Trophoblast cell (in vitro differentiated cells and primary cell): Measurements from ENCODE around the gene ZNF780B.

Source experiments
- DNase-seq, 2 donors: peaks; one replicate each; pipeline ENCODE4 v3.0.0-alpha.2; 2016
- H2AFZ ChIP-seq: 2 replicates; pipeline ENCODE4 v1.6.1; 2013; ENCODE audit warnings: low read length, moderate library complexity, mild to moderate bottlenecking; ENCODE audit not compliant: insufficient read depth, poor library complexity
- H2AK5ac ChIP-seq: 2 replicates; pipeline ENCODE4 v1.6.1; 2013; ENCODE audit warnings: mild to moderate bottlenecking, low read length
- H2BK120ac ChIP-seq: 2 replicates; pipeline ENCODE4 v1.6.1; 2013; ENCODE audit warnings: low read length, mild to moderate bottlenecking, moderate library complexity; ENCODE audit not compliant: insufficient read depth, poor library complexity
- H2BK12ac ChIP-seq: 2 replicates; pipeline ENCODE4 v1.6.1; 2013; ENCODE audit warnings: mild to moderate bottlenecking, low read length, moderate library complexity
- H2BK5ac ChIP-seq: 2 replicates; pipeline ENCODE4 v1.6.1; 2013; ENCODE audit warnings: low read length, low read depth, moderate library complexity, mild to moderate bottlenecking; ENCODE audit not compliant: poor library complexity
- H3K14ac ChIP-seq: 2 replicates; pipeline ENCODE4 v1.6.1; 2013; ENCODE audit warnings: mild to moderate bottlenecking, low read length
- H3K18ac ChIP-seq: 2 replicates; pipeline ENCODE4 v1.6.1; 2013; ENCODE audit warnings: mild to moderate bottlenecking, low read length
- H3K23ac ChIP-seq: 2 replicates; pipeline ENCODE4 v1.6.1; 2013; ENCODE audit warnings: low read length
- H3K27ac ChIP-seq: 2 replicates; pipeline ENCODE4 v1.5.1; 2013; ENCODE audit warnings: low read depth, mild to moderate bottlenecking, inconsistent platforms, low read length, moderate library complexity
- H3K27me3 ChIP-seq: 2 replicates; pipeline ENCODE4 v1.6.1; 2013; ENCODE audit warnings: inconsistent platforms, mild to moderate bottlenecking, low read length, moderate library complexity; ENCODE audit not compliant: insufficient read depth
- H3K36me3 ChIP-seq, 2 experiments: 1 replicate in 1 of 2; 2 replicates in 1 of 2; pipeline ENCODE4 v1.6.1; 2013; ENCODE audit warnings: low read length in 2 of 2, mild to moderate bottlenecking in 2 of 2, moderate library complexity in 1 of 2; ENCODE audit not compliant: insufficient read depth in 2 of 2, control insufficient read depth in 1 of 2
- H3K4ac ChIP-seq: 2 replicates; pipeline ENCODE4 v1.6.1; 2013; ENCODE audit warnings: low read depth, mild to moderate bottlenecking, low read length, moderate library complexity
- H3K4me1 ChIP-seq, 2 experiments: 1 replicate in 1 of 2; 2 replicates in 1 of 2; pipeline ENCODE4 v1.6.1; 2013; ENCODE audit warnings: low read length in 2 of 2, mild to moderate bottlenecking in 2 of 2, moderate library complexity in 1 of 2; ENCODE audit not compliant: insufficient read depth in 2 of 2, control insufficient read depth in 1 of 2
- H3K4me2 ChIP-seq: 2 replicates; pipeline ENCODE4 v1.6.1; 2013; ENCODE audit warnings: inconsistent platforms, mild to moderate bottlenecking, low read length, moderate library complexity
- H3K4me3 ChIP-seq: 2 replicates; pipeline ENCODE4 v1.5.1; 2013; ENCODE audit warnings: mild to moderate bottlenecking, low read depth, low read length, inconsistent platforms
- H3K79me1 ChIP-seq: one replicate; pipeline ENCODE4 v1.6.1; 2013; ENCODE audit warnings: low read length
- H3K79me2 ChIP-seq: 2 replicates; pipeline ENCODE4 v1.6.1; 2013; ENCODE audit warnings: low read length, mild to moderate bottlenecking; ENCODE audit not compliant: control insufficient read depth, insufficient read depth, poor library complexity
- H3K9ac ChIP-seq: 2 replicates; pipeline ENCODE4 v1.6.1; 2013; ENCODE audit warnings: mild to moderate bottlenecking, low read length
- H3K9me3 ChIP-seq: 2 replicates; pipeline ENCODE4 v1.6.1; 2013; ENCODE audit warnings: low read depth, mild to moderate bottlenecking, control low read depth, inconsistent platforms, low read length; ENCODE audit not compliant: insufficient read depth
- H4K12ac ChIP-seq: 2 replicates; pipeline ENCODE4 v1.6.1; 2013; ENCODE audit warnings: low read depth, mild to moderate bottlenecking, low read length, moderate library complexity
- H4K8ac ChIP-seq: 2 replicates; pipeline ENCODE4 v1.6.1; 2013; ENCODE audit warnings: low read depth, mild to moderate bottlenecking, low read length, moderate library complexity
- H4K91ac ChIP-seq: one replicate; pipeline ENCODE4 v1.6.1; 2013; ENCODE audit warnings: low read depth, mild to moderate bottlenecking, low read length, moderate library complexity
- WGBS: extraction: QIAGEN DNeasy Blood & Tissue Kit; methylation state at CpG from one replicate; pipeline ENCODE4 v1.1.7; 2013; ENCODE audit warnings: missing lambda C conversion rate; ENCODE audit not compliant: insufficient read length, insufficient coverage; ENCODE audit errors: extremely low coverage; 5-methylcytosine and 5-hydroxymethylcytosine counted together

The ZNF780B gene

GRCh38 chr19:40093416-40093815 is 37.4 kb upstream of the ZNF780B start:
- Histone ChIP-seq H3K14ac (no peak overlapping the region), H3K23ac (no peak overlapping the region), H3K27ac (no peak overlapping the region), H4K8ac (no peak overlapping the region), H3K4me2 (no peak overlapping the region), H3K4ac (no peak overlapping the region), H4K12ac (no peak overlapping the region), H3K18ac (no peak overlapping the region), H2BK5ac (no peak overlapping the region), H3K79me1 (peaks cover 7% of the 10 kb centered on the region), H3K4me1 (peaks cover 0 to 3% of the 10 kb centered on the region in 2 experiments), H3K27me3 (no peaks in the 10 kb centered on the region), H2AK5ac (no peak overlapping the region), H3K36me3 (no peaks in the 10 kb centered on the region), H2BK12ac (no peak overlapping the region), H3K9me3 (no peaks in the 10 kb centered on the region), H2AFZ (no peak overlapping the region), H4K91ac (no peak overlapping the region), H3K4me3 (no peak overlapping the region), H2BK120ac (no peak overlapping the region), H3K9ac (no peak overlapping the region), H3K79me2 (peaks cover 5% of the 10 kb centered on the region)
- WGBS, result no CpG with 5 or more reads among the region's 1 CpG
- DNase-seq, result no peak

- Histone ChIP-seq H3K9ac (no peak overlapping the region), H3K4me2 (peak overlapping the region; percentile 92), H4K8ac (no peak overlapping the region), H3K18ac (no peak overlapping the region), H2BK12ac (no peak overlapping the region), H2AK5ac (no peak overlapping the region), H3K9me3 (no peaks in the 10 kb centered on the region), H3K23ac (no peak overlapping the region), H3K27ac (peak overlapping the region; percentile 36), H3K27me3 (no peaks in the 10 kb centered on the region), H3K4me3 (no peak overlapping the region), H3K4me1 (peaks cover 0 to 3% of the 10 kb centered on the region in 2 experiments), H4K12ac (no peak overlapping the region), H3K36me3 (no peaks in the 10 kb centered on the region), H3K4ac (no peak overlapping the region), H4K91ac (no peak overlapping the region), H3K79me2 (peaks cover 5% of the 10 kb centered on the region), H3K14ac (no peak overlapping the region), H2BK120ac (no peak overlapping the region), H2BK5ac (no peak overlapping the region), H2AFZ (no peak overlapping the region), H3K79me1 (peaks cover 7% of the 10 kb centered on the region)
- DNase-seq, result no peak
- WGBS, result no CpG with 5 or more reads among the region's 10 CpGs
Measured at GRCh38 chr19:40091205-40092129, 35.4 kb upstream of the ZNF780B start.

GRCh38 chr19:40090241-40091204 is 34.5 kb upstream of the ZNF780B start, which contains the start of gene ZNF780A:
ZNF780A (minus strand) TSS chr19:40090943; CDS start chr19:40084753, 6,190 bp downstream.
- Histone ChIP-seq H3K23ac (no peak within 1 kb of the TSS), H3K4me2 (peak within 1 kb of the TSS; percentile 92), H3K9ac (peak within 1 kb of the TSS; percentile 73), H2BK5ac (peak within 1 kb of the TSS; percentile 78), H3K4ac (peak within 1 kb of the TSS; percentile 22), H2AFZ (peak within 1 kb of the TSS; percentile 76), H2AK5ac (peak within 1 kb of the TSS; percentile 7), H4K91ac (peak within 1 kb of the TSS; percentile 65), H3K4me1 (peaks cover 0 to 3% of the 10 kb centered on the region in 2 experiments), H3K18ac (peak within 1 kb of the TSS; percentile 71), H2BK120ac (peak within 1 kb of the TSS; percentile 60), H4K12ac (peak within 1 kb of the TSS; percentile 61), H4K8ac (peak within 1 kb of the TSS; percentile 90), H3K79me1 (peaks cover 7% of the 10 kb centered on the region), H3K9me3 (no peaks in the 10 kb centered on the region), H3K14ac (peak within 1 kb of the TSS; percentile 70), H3K36me3 (no peaks in the 10 kb centered on the region), H2BK12ac (no peak within 1 kb of the TSS), H3K27ac (peak within 1 kb of the TSS; percentile 78), H3K4me3 (peak within 1 kb of the TSS; percentile 84), H3K79me2 (peaks cover 5% of the 10 kb centered on the region), H3K27me3 (no peaks in the 10 kb centered on the region)
- WGBS, result no CpG with 5 or more reads among the region's 47 CpGs
- peak; percentile 62 to 70 for DNase-seq

- Histone ChIP-seq H3K9ac (no peak overlapping the region), H2AFZ (no peak overlapping the region), H2BK5ac (no peak overlapping the region), H3K4me1 (peaks cover 3% of the 10 kb centered on the region in 2 experiments), H3K4me3 (no peak overlapping the region), H4K91ac (no peak overlapping the region), H2BK12ac (no peak overlapping the region), H3K79me1 (peaks cover 7% of the 10 kb centered on the region), H4K12ac (no peak overlapping the region), H3K4me2 (peak overlapping the region; percentile 92), H3K79me2 (peaks cover 5% of the 10 kb centered on the region), H2AK5ac (no peak overlapping the region), H3K27ac (no peak overlapping the region), H3K36me3 (no peaks in the 10 kb centered on the region), H3K23ac (no peak overlapping the region), H3K9me3 (no peaks in the 10 kb centered on the region), H4K8ac (no peak overlapping the region), H3K27me3 (no peaks in the 10 kb centered on the region), H2BK120ac (no peak overlapping the region), H3K14ac (no peak overlapping the region), H3K18ac (no peak overlapping the region), H3K4ac (no peak overlapping the region)
- WGBS, result no CpG with 5 or more reads among the region's 4 CpGs
- no peak for DNase-seq
Measured at GRCh38 chr19:40089462-40089861, 33.4 kb upstream of the ZNF780B start.
